NCI-H1436 (cell line): ENCODE data around the gene CRACDL.
"Not testable (repeated sequence)": the region's sequence is repeated elsewhere in the genome, so short reads cannot be mapped to it uniquely, and the experiment has no call there.

Source experiments
- DNase-seq: peaks from one replicate; lab custom pipeline; 2025; lab: John Stamatoyannopoulos, UW

The CRACDL gene

GRCh38 chr2:98903767-98904485 is 32.1 kb downstream of the CRACDL start:
- no peak for DNase-seq

DNA sequence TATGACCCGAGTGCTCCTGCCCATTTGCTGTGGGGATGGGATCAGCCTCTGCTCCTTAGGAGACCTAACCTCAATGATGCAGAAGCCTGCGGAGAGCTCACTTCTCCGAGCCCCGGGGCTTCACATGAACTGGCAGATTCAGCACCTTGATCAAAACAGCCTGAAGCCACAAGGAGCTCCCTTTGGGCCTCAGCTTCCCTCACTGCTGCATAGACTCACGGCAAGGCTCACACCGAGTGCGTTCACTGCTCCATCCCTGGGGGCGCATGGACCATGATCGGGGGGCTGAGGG is 33.0 kb downstream of the CRACDL start:
- DNase-seq: no peak

- DNase-seq: no peak
Observed at GRCh38 chr2:98902209-98903063, 33.6 kb downstream of the CRACDL start.

DNA sequence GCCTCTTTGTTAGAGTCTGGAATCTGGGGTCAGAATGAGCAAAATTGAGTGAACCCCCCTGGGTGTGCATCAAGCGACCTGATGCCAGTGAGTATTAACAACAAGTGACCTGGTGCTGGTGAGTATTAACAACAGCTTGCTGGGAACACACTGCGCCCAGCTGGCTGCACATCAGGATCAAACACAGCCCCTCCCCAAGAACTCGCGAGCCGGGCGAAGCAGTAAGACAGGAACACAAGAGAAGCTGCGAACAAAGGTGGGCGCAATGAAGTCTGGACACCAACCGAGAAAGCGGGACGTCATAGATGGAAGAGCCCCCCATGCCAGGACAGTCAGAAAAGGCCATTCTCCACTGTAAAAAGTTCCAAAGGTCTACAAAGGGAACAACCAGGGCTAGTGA is 34.3 kb downstream of the CRACDL start:
- DNase-seq: no peak

DNA sequence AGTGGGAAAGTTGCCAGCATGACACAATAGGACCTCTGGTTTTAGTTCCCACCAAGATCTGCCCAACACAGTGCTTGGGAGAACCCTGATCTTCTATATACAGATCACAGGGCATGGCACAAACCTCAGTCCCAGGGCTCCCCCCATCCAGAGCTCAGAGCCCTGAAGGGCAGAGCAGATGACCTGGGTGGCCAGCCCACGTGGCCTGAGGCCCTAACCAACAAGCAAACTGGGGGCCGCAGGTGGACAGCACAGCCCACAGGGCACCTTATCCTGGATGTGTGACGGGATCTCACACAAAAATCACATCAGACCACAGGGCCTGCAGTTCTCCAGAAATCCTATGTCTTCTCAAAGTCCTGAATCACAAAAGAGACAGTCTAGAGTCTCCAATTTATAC is 34.7 kb downstream of the CRACDL start:
- no peak for DNase-seq

DNA sequence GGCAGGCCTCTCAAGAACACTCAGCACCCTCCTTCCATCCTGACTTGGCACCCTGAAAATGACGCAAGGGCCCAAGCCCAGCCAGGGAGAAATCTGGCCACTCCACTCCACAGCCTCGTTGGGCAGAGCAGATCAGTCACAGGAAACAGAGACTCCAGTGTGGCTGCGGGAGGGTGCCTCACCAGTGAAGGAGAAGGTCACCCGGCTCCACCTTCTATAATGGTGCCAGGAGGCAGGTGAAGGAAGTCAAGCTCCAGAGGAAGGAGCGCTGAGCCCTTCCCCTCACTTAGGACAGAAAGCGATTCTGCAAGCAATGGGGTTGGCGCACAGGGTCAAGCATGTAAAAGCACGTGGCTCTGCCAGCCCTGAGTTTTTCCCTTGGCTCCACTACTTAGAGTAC is 35.3 kb downstream of the CRACDL start:
- no peak for DNase-seq

DNA sequence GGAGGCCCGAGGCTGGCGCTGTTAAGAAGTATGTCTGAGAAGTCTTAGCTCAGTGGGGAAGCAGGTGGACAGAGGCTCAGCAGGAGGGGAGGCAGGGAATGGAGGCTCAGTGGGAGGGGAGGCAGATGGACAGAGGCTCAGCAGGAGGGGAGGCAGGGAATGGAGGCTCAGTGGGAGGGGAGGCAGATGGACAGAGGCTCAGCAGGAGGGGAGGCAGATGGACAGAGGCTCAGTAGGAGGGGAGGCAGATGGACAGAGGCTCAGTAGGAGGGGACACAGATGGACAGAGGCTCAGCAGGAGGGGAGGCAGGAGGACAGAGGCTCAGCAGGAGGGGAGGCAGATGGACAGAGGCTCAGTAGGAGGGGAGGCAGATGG is 36.3 kb downstream of the CRACDL start:
- DNase-seq: not testable (repeated sequence)

DNA sequence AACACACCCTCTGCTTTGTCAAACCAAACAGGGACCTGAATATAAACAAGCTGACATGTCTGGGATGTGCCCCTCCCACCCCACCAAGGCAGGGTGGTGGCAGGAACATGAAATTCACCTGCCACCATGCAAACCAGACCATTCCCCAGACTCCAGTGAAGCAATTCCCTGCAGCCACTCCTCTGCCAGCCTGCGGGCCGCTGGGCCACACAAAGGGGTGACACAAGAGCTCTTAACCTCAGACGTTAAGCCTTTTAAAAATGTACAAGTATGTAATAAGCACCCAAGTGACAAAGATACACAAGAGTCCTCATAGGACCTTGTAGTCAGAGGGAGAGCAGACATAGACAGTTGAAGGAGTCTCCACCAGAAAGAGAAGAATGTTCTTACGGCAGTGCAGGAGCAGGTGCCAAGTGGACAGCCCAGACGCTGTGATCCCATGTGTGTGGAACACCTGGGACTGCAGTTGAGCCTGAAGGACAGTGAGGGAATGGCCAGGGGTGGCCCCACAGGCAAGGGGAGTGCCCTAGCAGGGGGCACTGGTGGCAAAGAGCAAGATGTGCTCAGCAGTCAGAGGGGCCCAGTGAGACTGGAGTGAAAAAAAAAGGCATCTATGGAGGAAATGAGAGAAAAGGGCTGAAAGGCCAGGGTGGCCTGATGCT is 36.9 kb downstream of the CRACDL start:
- DNase-seq: no peak

GRCh38 chr2:98898423-98898841 is 37.6 kb downstream of the CRACDL start:
- DNase-seq: no peak

- DNase-seq: no peak
Observed at GRCh38 chr2:98897746-98898145, 38.3 kb downstream of the CRACDL start.

- DNase-seq: no peak
Observed at GRCh38 chr2:98896944-98897343, 39.1 kb downstream of the CRACDL start.

GRCh38 chr2:98896416-98896815 is 39.6 kb downstream of the CRACDL start:
- no peak for DNase-seq

DNA sequence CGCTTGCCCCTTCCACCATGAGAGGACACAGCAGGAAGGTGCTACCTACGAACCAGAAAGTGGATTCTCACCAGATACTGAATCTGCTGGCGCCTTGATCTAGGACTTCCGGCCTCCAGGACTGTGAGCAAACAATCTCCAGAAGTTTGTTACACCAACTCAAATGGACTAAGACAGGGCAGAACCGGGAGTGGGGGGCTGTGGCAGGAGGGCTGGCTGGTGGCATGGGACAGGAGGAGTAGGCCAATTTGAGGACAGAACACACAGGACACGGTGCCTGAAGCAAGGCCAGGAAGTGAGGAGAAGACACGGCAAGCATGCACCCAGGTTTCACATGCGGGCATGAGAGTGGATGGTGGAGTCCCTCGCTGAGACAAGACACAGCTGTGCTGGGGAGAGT is 40.1 kb downstream of the CRACDL start:
- DNase-seq: no peak

GRCh38 chr2:98895221-98895620 is 40.8 kb downstream of the CRACDL start:
- no peak for DNase-seq

GRCh38 chr2:98894331-98895000 is 41.6 kb downstream of the CRACDL start:
- no peak for DNase-seq

DNA sequence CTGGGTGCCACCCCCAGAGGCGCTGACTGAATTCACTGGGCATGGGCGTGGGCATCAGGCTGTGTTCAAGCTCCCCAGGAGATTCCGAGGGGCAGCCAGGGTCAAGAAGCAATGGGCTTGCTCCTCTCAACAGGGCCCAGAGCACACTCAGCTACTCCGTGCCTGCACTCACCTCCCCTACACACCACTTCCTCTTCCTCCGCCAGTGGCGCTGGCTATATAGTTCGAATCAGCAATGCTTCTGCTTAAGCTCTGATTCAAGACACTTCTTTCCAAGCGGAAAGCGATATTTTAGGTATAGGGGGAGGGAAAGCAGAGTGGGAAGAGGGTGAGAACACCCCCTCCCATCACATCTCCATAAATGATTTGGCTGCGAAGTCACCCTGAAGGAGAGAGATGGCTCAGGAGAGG is 42.1 kb downstream of the CRACDL start:
- no peak for DNase-seq

DNA sequence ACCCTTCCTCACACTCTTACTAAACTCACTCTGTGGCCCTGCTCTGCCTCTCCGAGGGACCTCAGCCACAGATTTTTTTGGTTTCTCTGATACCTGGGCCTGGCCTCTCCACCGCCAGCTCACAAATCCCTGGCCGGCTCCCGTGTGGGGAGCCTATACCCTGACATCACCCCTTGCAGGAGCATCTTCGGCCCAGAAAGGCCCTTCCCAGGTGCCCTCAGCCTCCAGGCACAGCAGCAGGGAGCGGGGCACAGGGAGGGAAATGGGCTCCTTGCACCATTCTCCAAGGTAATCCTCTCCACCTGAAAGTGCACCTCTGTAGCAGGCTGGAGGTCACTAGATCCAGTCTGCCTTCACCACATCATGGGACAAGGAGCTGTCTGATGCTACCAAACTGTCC is 43.2 kb downstream of the CRACDL start:
- DNase-seq: no peak

- DNase-seq: no peak
Observed at GRCh38 chr2:98891591-98891990, 44.4 kb downstream of the CRACDL start.

DNA sequence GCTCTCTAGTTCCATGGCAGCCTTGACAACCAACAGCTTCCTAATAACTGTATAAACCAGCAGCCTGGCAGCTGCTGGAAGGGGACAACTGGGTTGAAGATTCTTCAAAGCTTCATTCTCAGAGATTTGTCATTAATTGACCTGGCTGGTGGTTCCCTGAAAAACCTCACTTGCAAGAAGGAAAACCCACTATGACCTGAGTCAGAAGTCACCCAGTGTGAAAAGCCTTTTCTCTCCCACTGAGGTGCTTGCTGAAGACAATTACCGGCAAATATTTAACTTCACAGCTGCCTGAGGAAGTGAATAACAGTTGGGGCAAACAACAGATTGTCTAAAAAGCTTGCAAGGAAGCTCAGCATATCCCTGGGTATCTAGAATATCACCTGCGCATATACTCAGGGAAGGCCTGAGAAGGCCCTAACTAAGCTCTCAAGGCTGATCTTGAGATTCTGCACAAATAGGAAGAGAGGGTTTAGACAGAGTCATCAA is 49.9 kb downstream of the CRACDL start:
- no peak for DNase-seq

DNA sequence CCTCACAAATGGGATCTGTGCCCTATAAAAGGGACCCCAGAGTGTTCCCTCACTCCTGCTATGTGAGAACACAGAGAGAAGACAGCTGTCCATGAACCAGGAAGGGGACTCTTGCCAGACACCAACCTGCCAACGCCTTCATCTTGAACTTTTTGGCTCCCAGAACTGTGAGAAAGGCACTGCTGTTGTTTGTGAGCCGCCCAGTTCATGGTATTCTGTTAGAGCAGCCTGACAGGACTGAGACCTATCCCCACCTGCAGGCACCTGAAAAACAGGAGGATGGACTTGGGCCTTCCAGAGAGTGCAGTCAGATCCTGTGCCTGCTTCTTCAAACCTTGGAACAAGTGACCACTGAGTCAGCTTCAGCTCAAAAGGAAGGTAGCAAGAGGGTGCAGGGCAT is 51.4 kb downstream of the CRACDL start:
- no peak for DNase-seq

- no peak for DNase-seq
Observed at GRCh38 chr2:98883780-98884211, 52.2 kb downstream of the CRACDL start.
